Dermis microvascular lymphatic vessel endothelial cell (primary cell): Measurements from ENCODE around the gene LITAF. TPM values are rescaled to one million over a fixed set of nuclear protein-coding genes. Genes with fewer than 3 reads are reported as not detected.

Experiments used
- DNase-seq, 2 donors: peaks; one replicate each; pipeline versions ENCODE4 v3.0.0 to v3.0.0-alpha.2; 2010; ENCODE audit warnings: low read depth in 2 of 2
- total RNA-seq: library from RNA; depleted of rRNA; stranded (reverse); fragments of >200 nt; gene quantifications from 2 replicates; pipeline ENCODE4 v1.2.1, GENCODE V29; 2014

LITAF gene
- total RNA-seq, 1 donor from 2014 or later: 0.90 TPM

DNA sequence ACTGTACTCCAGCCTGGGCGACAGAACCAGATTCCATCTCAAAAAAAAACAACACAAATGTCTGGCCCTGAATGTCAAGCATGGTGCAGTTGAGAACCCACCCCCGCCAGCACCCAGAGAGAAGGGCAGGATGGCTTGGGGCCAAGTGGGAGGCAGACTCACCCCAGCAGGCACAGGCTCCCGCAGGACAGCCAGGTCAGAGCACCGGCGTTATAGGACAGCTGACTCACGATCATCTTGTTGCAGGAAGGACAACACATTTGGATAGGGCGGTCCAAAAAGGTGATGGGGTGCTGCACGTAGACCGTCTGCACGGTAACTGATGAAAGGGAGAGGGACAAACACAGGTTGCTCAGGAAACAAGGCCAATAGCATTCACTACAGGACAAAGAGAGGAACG lies 33.3 kb downstream of the LITAF start:
- no peak for DNase-seq

DNA sequence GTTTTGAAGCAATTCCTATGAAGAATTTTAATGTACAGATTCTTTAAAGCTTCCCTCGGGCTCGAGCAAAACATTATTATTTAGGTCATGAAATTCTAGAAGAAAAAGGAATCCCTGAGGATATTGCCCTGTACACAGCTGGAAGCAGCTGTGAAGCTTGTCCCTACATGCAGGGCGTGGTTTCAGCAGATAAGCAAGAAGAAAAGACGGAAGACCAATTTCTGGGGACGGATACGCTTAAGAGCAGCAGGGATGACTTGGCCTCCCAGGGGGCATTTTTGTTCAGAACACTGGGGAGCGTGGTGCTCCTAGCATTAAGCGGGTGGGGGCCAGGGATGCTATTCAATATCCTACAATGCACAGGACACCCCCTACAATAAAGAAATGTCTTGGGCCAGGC lies 34.3 kb downstream of the LITAF start:
- DNase-seq: no peak

DNA sequence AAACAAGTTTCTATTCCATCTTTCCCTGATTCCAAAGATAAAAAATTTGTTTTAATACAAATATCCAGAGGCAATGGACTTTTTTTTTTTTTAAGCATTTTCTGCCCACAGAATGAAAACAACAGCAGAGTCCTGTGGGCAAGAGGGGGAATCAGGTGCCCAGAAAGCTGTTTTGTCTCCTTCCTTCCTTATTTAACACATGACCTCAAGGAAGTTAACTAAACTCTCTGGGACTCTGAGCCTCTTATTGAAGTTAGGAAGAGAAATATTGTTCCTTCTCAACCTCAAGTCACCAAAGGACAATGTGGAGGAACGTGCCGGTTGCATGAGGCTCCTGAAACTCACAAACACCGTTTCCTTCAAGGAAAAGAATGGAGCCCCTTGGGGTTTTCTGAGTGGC lies 34.9 kb downstream of the LITAF start:
- DNase-seq: no peak

DNA sequence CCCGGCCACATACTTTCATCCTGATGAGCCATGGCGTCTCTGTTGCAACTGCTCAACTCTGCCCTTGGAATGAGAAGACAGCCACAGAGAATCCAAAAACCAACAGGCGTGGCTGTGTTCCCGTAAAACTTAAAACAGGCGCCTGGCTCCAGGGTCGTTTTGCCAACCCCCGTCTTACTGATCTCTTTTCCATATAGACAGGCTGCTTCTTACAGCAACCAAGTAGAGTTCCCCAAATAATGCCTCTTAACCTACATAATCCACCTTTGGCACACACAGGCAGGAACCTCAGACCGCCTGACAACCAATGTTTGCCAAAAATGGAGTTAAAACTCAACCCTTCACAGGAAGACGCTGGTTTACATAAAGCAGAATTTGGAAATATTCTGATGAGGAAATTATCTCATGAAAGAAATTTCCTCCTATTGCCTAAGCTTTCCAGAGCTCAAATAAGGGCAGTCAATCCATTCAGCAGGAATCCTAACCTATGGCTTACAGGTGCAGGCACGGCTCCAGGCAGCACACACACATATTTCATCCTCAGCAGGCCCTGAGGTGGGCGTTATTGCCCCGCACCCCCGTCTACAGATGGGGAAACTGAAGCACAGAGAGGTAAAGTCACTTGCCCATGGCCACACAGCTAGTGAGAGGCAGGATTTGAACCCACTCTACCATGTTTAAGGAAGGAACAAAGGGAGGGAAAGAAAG lies 35.8 kb downstream of the LITAF start:
- DNase-seq: no peak

DNA sequence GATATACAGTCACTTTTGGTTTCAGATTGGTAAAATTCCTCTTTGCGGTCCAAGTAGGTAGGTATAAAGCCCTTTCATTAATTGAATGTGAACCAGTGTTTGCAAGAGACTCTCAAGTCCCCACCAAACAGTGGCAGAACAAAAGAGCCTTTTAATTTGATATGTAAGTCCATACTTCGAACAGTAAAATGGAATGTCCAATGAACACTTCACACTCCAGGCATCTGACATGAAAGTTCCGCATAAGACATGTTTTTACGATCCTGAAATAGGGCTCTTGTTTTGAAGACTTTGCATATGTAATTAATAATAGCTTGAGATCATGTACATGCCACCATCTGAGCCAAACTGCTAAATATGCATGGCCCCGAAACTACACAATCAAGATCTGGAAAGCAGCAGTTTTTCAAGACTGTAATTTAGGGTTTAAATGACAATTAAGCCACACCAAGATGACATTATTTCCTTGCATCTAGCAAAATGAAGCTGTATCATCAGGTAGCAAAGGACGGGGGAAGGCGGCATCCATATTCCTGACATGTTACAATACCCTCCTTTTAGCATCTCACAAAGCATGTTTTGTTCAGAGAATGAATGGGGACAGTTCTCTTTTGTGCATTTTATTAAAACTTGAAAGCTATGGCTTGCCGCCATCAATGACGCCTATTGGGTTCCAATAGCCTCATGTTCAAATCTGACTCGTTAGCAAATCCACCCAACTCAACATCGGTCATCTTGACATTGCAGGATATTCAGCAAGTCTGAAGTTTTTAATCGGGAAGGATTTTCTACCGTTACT lies 39.4 kb downstream of the LITAF start:
- no peak for DNase-seq

DNA sequence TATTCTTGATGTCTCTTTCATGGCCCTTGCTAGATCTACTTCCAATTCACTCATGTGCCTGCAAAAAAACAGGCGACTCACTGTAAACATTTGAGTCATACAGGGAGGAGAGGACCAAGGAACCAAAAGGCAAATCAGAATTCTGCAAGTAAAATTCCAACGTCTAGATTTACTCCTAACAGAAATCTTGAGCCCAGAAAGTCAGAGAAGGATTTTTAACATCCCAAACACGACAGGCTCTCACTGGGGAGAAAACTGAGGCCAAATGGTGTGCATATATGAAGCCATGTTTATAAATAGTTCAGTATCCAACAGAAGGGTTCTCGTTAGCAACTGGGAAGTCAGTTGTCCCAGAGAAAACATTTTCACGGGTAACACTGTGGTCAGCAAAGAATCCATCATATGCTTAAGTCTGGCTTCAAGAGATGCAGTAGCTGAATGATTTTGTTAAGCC lies 40.1 kb downstream of the LITAF start:
- DNase-seq: no peak

DNA sequence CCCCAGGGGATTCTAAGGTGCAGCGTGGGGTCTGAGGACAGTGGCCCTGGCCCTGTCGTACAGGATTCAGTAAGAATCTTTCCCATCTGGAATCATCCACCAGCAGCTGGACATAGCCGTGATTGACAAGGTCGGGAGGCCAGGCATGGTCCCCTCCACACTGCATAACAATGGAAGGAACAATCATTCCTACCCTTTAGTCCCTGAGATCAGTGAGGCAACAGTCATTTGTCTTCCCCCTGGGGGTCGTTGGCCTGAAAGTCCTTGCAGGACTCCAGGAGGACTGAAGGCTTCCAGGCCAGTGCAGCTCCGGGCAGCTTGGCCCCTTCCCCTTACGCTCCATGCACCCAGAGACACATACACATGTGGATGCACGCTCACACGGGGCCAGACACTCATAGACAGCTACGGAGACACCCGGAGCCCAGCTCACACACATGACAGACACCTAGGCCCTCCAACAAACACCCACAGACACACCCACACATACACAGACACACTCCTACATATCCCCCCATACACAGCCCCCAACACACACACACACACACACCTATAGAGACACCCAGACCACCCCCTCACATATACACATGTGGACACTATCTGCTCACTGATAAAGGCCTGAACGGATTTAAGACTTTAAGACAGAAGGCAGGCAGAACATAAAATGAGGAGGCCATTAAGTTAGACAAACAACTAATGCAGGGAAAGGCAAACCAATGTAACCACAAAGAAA lies 42.9 kb downstream of the LITAF start:
- no peak for DNase-seq

DNA sequence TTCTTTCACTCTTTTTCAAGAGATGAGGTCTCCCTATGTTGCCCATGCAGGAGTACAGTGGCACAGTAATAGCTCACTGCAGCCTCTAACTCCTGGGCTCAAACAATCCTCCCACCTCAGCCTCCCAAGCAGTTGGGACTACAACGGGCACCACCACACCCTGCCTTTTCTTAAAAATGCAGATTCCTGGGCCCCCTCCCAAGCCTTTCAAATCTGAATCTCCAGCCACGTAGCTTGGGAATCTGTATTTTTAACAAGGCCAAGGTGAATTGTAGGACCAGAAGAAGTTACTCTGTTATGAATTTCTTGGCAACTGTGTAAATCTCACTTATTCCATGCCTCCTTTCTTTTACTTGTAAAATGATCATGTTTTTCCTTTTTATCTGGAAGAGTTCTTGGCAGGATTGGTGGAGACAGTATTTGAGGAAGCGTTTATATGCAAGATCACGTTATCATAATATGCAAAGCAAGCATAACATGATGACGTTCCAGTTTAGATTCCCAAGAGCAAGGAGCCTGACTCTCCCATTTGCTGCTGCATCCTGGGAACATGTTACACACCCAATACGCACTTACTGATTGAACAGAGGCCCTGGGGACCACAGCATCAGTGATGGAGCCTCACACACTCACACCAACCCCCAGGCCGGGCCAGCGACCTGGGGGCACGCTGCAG lies 44.5 kb downstream of the LITAF start:
- DNase-seq: no peak

DNA sequence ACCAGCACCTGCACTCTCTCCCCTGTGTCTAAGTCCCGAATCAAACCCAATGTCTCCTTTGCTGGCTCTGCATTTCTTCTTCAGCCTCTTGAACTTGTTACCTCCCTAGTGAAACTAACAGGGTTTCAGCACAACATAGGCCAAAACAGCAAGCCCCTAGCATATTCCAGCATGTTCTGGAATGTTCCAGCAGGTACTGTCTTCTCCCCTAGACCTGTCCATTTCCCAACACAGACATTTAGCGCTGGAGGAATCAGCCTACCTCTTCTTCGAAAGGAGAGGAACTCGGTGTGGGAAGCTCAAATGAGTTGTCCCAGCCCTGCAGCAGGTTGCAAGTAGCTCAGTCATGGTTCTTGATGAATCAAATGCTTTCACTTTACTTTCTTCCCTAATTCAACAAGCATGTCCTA lies 47.1 kb downstream of the LITAF start:
- no peak for DNase-seq

DNA sequence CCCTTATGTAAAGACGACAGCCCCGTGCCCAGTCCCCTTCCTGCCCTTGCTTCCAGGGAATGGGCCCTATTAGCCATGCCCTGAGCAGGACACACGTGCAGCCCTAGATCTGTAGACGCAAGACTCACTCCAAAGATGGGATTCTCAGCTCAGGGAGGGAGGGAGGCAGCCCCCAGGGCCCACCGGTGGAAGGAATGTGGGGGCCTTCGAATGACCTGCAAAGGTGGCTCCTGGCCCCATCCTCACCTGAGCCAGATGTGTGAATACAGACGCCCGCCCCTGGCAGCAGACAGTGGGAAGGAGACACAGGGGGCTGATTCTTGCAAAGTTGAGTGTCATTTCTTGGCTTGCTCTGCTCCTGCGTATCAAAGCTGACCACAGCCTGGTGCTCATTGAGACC lies 47.8 kb downstream of the LITAF start:
- DNase-seq: no peak

DNA sequence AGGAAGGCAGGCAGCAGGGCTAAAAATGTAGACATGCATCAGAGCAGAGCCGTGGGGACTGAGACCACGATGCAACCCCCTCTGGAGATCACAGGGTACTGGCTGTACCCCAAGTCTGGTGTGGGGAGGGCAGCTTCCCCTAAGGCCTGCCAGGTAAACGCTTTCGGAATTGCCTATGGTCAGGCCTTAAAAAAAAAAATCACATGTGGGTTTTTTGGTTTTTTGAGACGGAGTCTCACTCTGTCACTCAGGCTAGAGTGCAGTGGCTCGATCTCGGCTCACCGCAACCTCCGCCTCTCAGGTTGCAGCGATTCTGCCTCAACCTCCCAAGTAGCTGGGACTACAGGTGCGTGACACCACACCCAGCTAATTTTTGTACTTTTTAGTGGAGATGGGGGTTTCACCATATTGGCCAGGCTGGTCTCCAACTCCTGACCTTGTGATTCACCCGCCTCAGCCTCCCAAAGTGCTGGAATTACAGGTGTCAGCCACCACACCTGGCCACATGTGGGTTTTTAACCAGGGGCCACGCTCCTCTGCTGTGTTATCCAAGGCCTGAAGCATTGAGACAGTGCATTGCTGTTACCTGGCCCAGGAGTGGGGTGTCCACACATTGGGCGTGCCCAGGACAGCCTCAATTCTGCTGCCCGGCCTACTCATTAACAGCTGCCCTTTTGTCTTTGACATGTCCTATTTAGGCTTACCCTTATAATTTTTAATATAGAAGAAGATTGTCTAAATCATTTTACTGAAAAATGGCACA lies 50.4 kb downstream of the LITAF start:
- DNase-seq: no peak

DNA sequence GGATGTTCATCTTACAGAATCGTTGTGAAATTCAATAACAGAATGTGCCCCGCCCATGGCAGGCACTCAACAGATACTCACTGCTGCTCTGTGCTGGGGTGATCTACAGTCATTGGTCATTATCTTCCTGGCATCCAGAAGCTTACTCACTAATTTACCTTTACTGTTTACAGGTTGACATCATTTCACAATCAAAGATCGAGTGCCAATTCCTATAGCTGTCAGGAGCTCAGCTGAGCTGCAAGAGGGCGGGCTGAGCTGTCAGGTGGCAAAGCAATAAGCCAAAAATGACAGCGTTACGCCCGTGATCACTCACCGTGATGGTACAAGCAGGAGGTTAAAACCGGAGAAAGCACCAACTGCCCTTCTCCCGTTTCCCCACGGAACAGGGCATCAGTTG lies 51.2 kb downstream of the LITAF start:
- DNase-seq: no peak

DNA sequence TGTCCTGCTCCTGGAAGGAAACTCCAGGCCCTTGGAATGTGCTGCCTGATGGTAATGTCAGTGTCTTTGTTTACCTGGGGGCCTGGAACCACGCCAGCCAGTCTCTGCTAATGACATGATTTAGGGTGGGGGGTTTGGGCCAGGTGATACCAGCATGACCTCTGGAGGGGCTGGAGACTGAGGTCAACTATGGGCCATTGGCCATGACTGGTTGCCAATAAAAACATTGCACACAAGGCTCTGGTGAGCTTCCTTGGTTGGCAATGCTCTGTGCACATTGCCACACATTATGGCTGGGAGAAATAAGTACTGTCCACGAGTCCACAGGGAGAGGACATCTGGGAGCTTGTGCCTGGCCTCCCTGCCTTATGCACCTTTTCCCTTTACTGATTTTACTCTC lies 52.5 kb downstream of the LITAF start:
- DNase-seq: no peak

DNA sequence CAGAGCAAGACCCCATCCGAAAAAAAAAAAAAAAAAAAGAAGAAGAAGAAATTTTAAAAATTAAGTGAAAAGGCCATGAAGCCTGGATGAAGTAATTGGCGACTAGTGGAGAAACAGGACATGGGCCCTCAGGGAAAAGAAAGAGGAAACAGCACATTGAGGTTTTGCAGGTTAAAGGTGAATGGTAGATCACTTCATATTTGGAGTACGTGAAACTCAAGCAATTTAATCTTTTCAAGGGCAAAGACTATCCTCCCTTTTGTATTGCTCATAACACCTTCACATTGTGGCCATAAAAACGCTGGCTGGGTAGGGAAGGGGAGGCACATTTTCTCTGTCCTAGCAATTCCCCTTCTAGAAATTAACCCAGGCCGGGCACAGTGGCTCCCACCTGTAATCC lies 53.1 kb downstream of the LITAF start:
- no peak for DNase-seq

DNA sequence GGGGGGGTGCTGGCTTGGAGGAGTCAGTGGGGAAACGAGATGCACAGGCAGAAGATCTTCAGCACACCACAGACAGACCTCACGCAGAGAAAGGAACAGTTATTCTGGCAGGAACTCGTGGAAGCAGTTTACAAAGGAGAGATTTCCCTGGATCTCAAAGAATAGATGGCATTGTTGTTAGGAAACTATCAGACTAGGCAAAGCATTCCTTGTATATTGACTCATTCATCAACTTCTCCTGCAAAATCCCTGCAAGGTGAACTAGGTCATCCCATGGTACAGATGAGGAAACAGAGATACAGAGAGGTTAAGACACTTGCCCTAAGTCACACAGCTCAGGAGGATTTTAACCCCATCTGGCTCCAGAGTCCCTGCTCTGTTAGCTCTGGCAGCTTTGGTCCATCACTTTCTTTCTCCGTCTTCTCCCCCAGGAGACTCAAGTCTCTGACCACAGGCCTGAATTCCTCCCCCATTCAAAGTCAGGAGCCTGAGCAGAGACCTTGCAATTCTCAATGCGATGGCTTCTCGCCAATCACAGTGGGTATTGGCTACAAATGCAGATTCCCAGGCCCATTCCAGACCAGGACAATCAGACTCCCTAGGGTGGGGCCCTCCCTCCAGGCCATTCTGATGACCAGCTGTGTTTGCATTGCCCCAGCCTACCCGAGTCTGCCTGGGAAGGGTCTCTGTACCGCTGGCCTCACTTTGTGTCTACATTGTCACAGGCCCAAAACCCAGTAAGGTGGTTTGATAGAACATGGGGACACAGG lies 56.4 kb downstream of the LITAF start:
- DNase-seq: no peak

DNA sequence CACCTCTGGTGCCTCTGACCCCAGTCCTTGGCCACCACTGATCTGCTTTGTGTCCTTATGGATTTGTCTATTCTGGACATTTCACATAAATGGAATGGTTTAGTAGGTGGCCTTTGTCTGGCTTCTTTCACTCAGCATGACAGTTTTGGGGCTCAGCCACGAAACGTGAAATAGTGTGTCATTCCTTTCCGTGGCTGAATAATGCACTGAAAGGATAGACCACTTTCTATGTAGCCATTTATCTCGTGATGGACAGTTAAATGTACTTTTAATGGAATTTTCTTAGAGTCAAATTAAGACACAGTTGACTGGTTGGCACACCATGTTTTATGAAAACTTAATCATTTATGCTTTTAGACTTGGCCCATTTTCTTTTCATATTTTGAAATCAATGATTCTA lies 57.4 kb downstream of the LITAF start:
- no peak for DNase-seq

DNA sequence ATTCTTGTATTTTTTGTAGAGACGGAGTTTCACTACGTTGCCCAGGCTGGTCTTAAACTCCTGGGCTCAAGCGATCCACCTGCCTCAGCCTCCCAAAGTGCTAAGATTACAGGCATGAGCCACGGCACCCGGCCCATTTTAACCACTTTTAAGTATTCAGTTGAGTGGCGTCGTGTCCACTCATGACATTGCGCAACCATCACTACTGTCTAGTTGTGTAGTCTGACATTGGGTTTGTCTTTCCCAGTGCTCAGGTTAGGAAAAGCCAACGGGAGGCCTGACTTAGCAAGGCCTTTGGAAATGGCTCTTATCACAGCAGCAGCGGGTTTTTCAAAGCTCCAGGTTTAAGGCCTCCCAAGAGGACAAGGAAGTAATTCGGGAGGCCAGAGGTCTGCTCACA lies 58.7 kb downstream of the LITAF start:
- no peak for DNase-seq

DNA sequence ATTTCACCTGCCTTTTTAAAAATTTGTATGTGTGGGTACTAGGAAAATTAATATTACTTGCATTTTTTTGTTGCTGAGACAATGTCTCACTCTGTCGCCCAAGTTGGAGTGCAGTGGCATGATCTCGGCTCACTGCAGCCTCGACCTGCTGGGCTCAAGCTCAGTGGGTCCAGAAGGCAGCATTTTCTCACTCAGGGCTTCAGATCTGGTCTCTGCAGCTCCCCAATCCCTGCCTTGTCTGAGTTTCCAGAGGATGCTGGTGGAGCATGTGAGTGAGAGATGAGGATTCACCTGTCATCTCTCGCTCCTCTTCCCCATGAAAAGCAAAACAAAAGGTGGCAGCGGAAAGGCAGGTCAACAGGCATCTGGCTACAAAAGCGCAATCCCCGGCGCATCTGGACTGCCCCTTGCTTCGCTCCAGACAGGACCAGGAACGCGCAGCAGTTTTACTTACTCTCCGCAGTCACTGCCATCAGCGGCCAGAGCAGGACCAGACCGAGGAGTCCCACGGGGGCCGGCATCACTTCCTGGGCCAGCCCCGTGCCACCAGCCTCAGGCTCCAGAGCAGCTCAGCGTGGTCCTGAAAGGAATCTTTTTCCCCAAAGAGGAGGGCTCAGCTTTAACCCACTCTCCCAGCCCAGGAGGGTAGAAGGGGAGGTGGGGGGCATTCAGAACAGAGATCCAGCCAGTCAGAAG lies 59.9 kb downstream of the LITAF start:
- no peak for DNase-seq

DNA sequence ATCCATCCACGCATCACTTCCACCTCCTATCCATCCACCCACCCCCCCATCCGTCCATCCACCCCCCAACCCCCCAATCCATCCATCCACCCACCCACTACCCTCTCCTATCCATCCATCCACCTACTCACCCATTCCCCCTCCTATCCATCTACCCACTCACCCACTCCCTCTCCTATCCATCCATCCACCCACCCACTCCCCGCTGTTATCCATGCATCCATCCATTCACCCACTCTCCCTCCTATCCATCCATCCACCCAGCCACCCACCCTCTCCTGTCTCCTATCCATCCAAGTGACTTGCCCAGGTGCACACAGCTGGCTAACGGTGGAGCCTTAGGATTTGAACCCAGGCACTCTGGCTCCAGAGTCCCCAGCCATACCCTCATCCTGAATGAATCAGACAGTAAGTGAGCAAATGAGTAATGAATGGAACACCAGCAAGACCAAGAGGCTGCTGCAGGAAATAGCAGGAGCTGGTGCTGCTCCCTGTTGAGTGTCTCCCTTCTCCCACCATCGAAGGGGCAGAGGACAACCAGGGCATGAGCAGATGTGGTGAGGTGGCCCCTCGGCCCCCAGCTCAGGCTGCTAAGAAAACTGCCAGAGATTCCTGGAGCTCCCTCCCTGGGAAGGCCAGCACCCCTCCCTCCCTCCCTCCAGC lies 62.5 kb downstream of the LITAF start:
- DNase-seq: no peak
